ENCODE data around the gene FAM13A.

DNA sequence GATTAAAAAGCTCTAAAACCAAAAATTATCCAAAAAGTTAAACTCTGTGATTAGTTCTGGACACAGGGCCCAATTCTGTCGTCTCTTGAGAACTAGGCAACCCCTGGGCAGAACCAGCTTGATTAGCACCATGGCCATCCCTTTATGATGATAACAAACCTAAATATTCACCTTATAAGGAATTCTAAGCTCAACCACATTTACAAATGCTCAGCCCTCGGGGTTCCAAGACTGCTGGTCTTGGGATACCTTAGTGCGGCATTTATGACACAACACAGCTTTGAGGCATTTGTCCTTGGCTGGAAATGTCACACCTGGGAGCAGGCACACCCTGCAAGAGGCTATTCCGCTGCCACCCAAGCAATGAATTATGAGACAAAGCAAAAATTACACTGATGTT is 331.8 kb downstream of the FAM13A start:
- TF ChIP-seq, protein P1, sequence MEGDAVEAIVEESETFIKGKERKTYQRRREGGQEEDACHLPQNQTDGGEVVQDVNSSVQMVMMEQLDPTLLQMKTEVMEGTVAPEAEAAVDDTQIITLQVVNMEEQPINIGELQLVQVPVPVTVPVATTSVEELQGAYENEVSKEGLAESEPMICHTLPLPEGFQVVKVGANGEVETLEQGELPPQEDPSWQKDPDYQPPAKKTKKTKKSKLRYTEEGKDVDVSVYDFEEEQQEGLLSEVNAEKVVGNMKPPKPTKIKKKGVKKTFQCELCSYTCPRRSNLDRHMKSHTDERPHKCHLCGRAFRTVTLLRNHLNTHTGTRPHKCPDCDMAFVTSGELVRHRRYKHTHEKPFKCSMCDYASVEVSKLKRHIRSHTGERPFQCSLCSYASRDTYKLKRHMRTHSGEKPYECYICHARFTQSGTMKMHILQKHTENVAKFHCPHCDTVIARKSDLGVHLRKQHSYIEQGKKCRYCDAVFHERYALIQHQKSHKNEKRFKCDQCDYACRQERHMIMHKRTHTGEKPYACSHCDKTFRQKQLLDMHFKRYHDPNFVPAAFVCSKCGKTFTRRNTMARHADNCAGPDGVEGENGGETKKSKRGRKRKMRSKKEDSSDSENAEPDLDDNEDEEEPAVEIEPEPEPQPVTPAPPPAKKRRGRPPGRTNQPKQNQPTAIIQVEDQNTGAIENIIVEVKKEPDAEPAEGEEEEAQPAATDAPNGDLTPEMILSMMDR (IDR thresholded peaks at IDR 0.05; ENCODE audit: low read length): no peak
- no peak for TF ChIP-seq EZH2phosphoT487 (IDR thresholded peaks at IDR 0.05; ENCODE audit: low read length)

All from MM.1S (cell line).